Jurkat, Clone E6-1 (cell line): ENCODE results near the gene MATN1.

Experiments
- DNase-seq: peaks from one replicate; pipeline ENCODE4 v3.0.0-alpha.2; 2011; ENCODE audit warnings: low read depth, low spot score
- H3K4me3 ChIP-seq: 2 replicates; pipeline ENCODE4 v1.5.1; 2011; ENCODE audit warnings: mild to moderate bottlenecking, low read length, control low read depth, moderate library complexity

The MATN1 gene

GRCh38 chr1:30724655-30725421 lies 1.5 kb upstream of the MATN1 start:
- DNase-seq, result no peak
- no peak overlapping the region for H3K4me3 ChIP-seq

- no peak for DNase-seq
These were observed 790 bp upstream of the MATN1 start for GRCh38 chr1:30724175-30724574.

GRCh38 chr1:30721812-30722537 lies 1.4 kb downstream of the MATN1 start:
- DNase-seq, result no peak
- H3K4me3 ChIP-seq, result no peak overlapping the region

More at GRCh38 chr1:30724175-30724574, 790 bp upstream of the MATN1 start:
- H3K4me3 ChIP-seq, result no peak overlapping the region

- no peak overlapping the region for H3K4me3 ChIP-seq
- no peak for DNase-seq
These were observed 2.0 kb downstream of the MATN1 start for GRCh38 chr1:30721341-30721793.

GRCh38 chr1:30720271-30721223 lies 2.8 kb downstream of the MATN1 start:
- no peak overlapping the region for H3K4me3 ChIP-seq
- DNase-seq, result no peak

GRCh38 chr1:30719406-30720270 lies 3.7 kb downstream of the MATN1 start:
- DNase-seq, result no peak
- H3K4me3 ChIP-seq, result peak overlapping the region; percentile 70

- peak; percentile 79 for DNase-seq
- peak overlapping the region; percentile 70 for H3K4me3 ChIP-seq
These were observed 4.6 kb downstream of the MATN1 start for GRCh38 chr1:30718636-30719405.

GRCh38 chr1:30718091-30718635 lies 5.2 kb downstream of the MATN1 start:
- H3K4me3 ChIP-seq, result peak overlapping the region; percentile 41

GRCh38 chr1:30716646-30717045 lies 6.7 kb downstream of the MATN1 start:
- H3K4me3 ChIP-seq, result no peak overlapping the region
- DNase-seq, result no peak

More at GRCh38 chr1:30718091-30718635, 5.2 kb downstream of the MATN1 start:
- peak; percentile 90 for DNase-seq

- H3K4me3 ChIP-seq, result no peak overlapping the region
- no peak for DNase-seq
These were observed 7.5 kb downstream of the MATN1 start for GRCh38 chr1:30715886-30716285.

- DNase-seq, result no peak
- no peak overlapping the region for H3K4me3 ChIP-seq
These were observed 8.2 kb downstream of the MATN1 start for GRCh38 chr1:30715216-30715615.

- no peak for DNase-seq
- no peak overlapping the region for H3K4me3 ChIP-seq
These were observed 8.8 kb downstream of the MATN1 start for GRCh38 chr1:30714536-30715090.

- no peak overlapping the region for H3K4me3 ChIP-seq
- DNase-seq, result no peak
These were observed 9.4 kb downstream of the MATN1 start for GRCh38 chr1:30714025-30714424.

GRCh38 chr1:30713311-30713710 lies 10.1 kb downstream of the MATN1 start:
- no peak for DNase-seq
- H3K4me3 ChIP-seq, result no peak overlapping the region

- no peak for DNase-seq
- H3K4me3 ChIP-seq, result no peak overlapping the region
These were observed 10.8 kb downstream of the MATN1 start for GRCh38 chr1:30712583-30712982.

GRCh38 chr1:30710407-30710806 lies 13.0 kb downstream of the MATN1 start:
- no peak overlapping the region for H3K4me3 ChIP-seq
- no peak for DNase-seq

- no peak overlapping the region for H3K4me3 ChIP-seq
- no peak for DNase-seq
These were observed 15.0 kb downstream of the MATN1 start for GRCh38 chr1:30708361-30708728.
